Activated naive CD4-positive, alpha-beta T cell treated with anti-CD3 and anti-CD28 coated beads, Interleukin-2, amount 50 U/mL, for 72 hours (primary cell): ENCODE results near the gene ICOS. TPM values are rescaled to one million over a fixed set of nuclear protein-coding genes. Genes with fewer than 3 reads are reported as not detected.

Experiments used
- ATAC-seq, 2 donors: fragments of 150-1000 bp; cut with Tn5 transposase; 2 replicates each; pipeline ENCODE4 v1.10.0; 2021; ENCODE audit warnings: mild to moderate bottlenecking in 2 of 2, moderate library complexity in 2 of 2
- DNase-seq, 2 donors: peaks; one replicate each; pipeline ENCODE4 v3.0.0; 2021 to 2022; ENCODE audit warnings: low spot score in 2 of 2
- H3K27ac Mint-ChIP-seq, 2 donors: one replicate each; pipeline ENCODE4 v1.8.0; 2022; ENCODE audit warnings: mild to moderate bottlenecking in 2 of 2, mixed read lengths in 2 of 2
- H3K36me3 Mint-ChIP-seq, 2 donors: one replicate each; pipeline ENCODE4 v1.8.0; 2022; ENCODE audit warnings: mixed read lengths in 2 of 2
- H3K9me3 Mint-ChIP-seq, 2 donors: one replicate each; pipeline ENCODE4 v1.8.0; 2022; ENCODE audit warnings: mixed read lengths in 2 of 2
- total RNA-seq, 2 donors: library from RNA; stranded (reverse); gene quantifications; one replicate each; pipeline ENCODE4 v1.2.3, GENCODE V29; 2022

ICOS gene
- total RNA-seq, 2 donors from 2014 or later, result 54.4 to 117 TPM

- Mint-ChIP-seq H3K36me3 (peaks cover 0 to 9% of the 10 kb centered on the region in 2 donors), H3K27ac (peak overlapping the region; percentile 70 to 76), H3K9me3 (peaks cover 0 to 9% of the 10 kb centered on the region in 2 donors)
- DNase-seq (no peak), ATAC-seq (peak in 1 of 2 donors; percentile 32)
These were observed 51.4 kb downstream of the ICOS start for GRCh38 chr2:203987959-203988358.

DNA sequence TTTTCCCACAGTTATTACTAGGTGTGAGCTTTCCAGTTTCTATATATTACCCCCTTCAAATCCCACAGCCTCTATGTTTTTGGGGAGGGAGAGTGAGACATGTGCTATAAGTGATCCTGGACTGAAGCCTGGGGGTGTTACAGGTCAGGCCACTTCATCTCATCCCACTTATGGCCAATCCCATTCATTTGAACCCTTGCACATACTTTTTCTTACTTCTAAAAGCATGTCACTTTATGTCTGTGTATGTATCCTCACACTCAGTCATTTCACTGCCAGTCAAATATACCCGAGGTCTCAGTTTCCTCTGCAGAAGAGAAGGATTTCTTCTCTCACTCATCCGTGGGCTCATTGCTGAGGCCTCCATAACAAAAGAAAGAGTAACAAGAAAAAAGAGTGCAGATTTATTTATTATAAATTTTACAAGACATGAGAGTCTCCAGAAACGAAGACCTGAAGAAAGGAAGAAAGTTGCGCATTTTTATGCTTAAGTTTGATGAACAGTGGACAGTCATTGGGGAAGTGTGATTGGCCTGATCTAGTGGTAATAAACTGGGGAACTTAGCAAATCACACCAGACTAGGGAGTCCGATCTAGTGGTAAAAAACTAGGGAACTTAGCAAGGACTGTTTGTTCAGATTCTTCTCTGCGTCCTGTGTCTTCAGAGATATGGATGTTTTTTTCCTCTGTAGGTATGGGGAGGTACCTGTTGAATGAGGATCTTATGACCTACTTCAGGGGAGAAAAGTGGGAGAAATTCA is 52.1 kb downstream of the ICOS start:
- ATAC-seq, result peak; percentile 38 to 65
- H3K9me3 Mint-ChIP-seq, result peaks cover 0 to 6% of the 10 kb centered on the region in 2 donors
- H3K36me3 Mint-ChIP-seq, result peaks cover 0 to 6% of the 10 kb centered on the region in 2 donors
- H3K27ac Mint-ChIP-seq, result peak overlapping the region in 1 of 2 donors; percentile 91
- DNase-seq, result no peak

- ATAC-seq, result no peak
- DNase-seq, result no peak
- H3K9me3 Mint-ChIP-seq, result no peaks in the 10 kb centered on the region
- peak overlapping the region; percentile 40 to 48 for H3K27ac Mint-ChIP-seq
- no peaks in the 10 kb centered on the region for H3K36me3 Mint-ChIP-seq
These were observed 53.0 kb downstream of the ICOS start for GRCh38 chr2:203989521-203989920.

- Mint-ChIP-seq H3K9me3 (no peaks in the 10 kb centered on the region), H3K27ac (no peak overlapping the region), H3K36me3 (peaks cover 0 to 6% of the 10 kb centered on the region in 2 donors)
- ATAC-seq (peak; percentile 69 to 73), DNase-seq (no peak)
These were observed 55.9 kb downstream of the ICOS start for GRCh38 chr2:203992509-203992908.

DNA sequence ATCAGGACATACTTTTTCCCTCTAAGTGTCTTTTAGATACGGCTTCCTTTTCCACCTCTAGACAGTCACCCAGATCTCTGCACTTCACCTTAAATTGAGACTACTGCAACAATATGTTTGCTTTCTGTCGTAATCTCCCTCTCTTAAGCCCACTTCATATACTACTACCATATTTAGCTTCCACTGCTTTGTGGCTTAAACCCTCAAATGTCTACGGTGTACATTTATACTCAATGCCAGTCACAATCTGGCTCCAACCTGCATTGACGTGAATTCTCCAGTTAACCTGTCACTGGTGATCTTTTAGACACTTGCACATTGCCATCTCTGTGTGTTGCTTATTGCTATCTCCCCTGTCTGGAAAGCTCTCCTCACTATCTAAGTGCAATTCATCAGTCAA is 56.4 kb downstream of the ICOS start:
- H3K27ac Mint-ChIP-seq, result no peak overlapping the region
- DNase-seq, result no peak
- H3K36me3 Mint-ChIP-seq, result peaks cover 0 to 6% of the 10 kb centered on the region in 2 donors
- peak in 1 of 2 donors; percentile 3 for ATAC-seq
- no peaks in the 10 kb centered on the region for H3K9me3 Mint-ChIP-seq

- ATAC-seq (no peak), DNase-seq (no peak)
- Mint-ChIP-seq H3K36me3 (peaks cover 0 to 6% of the 10 kb centered on the region in 2 donors), H3K9me3 (no peaks in the 10 kb centered on the region), H3K27ac (no peak overlapping the region)
These were observed 57.0 kb downstream of the ICOS start for GRCh38 chr2:203993560-203993959.

GRCh38 chr2:203994735-203995134 is 58.2 kb downstream of the ICOS start:
- ATAC-seq (no peak), DNase-seq (no peak)
- Mint-ChIP-seq H3K27ac (no peak overlapping the region), H3K36me3 (peaks cover 0 to 6% of the 10 kb centered on the region in 2 donors), H3K9me3 (no peaks in the 10 kb centered on the region)

DNA sequence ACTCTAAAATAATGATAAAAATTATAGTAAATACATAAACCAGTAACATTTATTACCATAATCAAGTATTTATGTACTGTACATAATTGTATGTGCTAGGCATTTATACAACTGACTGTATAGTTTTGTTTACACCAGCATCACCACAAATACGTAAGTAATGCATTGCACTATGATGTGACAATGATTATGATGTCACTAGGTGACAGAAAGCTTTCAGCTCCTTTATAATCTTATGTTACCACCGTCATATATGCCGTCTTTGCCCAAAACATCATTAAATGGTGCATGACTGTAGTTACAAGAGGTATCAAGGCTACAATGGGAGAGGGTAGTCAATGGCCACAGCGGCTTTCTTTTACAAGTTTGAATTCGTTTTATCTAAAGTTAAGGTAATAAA is 60.1 kb downstream of the ICOS start:
- peaks cover 1 to 4% of the 10 kb centered on the region in 2 donors for H3K9me3 Mint-ChIP-seq
- H3K36me3 Mint-ChIP-seq, result peaks cover 5 to 13% of the 10 kb centered on the region in 2 donors
- ATAC-seq, result no peak
- no peak for DNase-seq
- peak overlapping the region; percentile 86 to 95 for H3K27ac Mint-ChIP-seq

DNA sequence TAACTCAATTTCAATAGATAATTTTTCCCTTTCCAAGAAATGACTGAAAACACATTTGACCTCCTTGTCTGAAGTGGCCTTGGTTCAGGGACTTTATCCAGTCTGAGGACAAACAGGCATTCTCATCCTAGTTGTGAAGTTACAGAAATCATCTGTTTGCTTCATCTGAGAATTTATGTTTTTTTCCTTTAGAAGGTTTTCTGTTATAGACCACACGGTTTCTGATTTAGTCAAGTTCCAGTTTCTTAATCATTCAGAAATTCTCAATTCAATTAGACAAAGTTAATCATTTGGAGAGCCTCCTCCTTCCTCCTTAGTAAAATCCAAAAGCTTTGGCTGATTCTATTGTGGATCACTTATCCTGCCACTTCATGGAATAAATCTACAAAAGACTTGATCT is 60.9 kb downstream of the ICOS start:
- DNase-seq, result no peak
- peak; percentile 51 to 59 for ATAC-seq
- peaks cover 12 to 21% of the 10 kb centered on the region in 2 donors for H3K36me3 Mint-ChIP-seq
- peak overlapping the region; percentile 86 to 95 for H3K27ac Mint-ChIP-seq
- peaks cover 9 to 12% of the 10 kb centered on the region in 2 donors for H3K9me3 Mint-ChIP-seq

DNA sequence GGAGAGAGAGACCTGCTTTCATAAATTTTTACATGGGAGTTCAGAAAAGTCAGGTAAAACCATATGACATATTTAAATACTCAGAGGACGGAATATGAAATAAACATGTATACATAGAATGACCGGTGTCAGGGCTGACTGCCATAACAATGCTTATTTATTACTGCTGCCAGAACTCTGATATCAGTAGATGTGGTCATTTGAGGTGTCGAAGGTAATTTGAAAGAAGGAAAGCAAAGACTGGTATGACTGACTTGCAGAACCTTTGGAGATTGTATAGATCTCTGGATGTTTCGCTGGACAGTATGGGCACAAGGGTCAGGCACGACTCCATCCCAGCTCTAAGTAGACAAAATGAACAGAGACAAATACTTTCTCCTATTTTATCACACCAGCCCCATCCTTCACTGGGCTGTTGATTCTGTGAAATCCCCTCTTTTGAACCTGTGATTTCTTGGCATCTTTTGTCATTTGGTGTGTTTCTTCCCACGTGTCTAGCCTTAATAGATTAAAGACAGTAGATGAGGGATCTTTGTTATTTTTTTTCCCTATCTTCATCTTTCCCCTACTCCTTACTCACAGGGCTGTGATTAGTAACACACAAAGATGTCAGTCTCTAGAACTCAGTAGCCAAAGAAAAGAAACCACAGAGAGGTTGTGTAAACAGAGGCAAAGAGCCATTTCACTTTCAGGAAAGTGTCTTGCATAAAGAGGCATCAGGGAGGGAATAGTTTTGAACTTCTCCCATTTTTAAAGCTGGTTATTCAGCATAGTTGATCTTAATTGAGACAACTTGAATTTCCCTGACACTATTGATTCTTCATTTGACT is 61.6 kb downstream of the ICOS start:
- DNase-seq (no peak), ATAC-seq (peak; percentile 82 to 84)
- Mint-ChIP-seq H3K27ac (peak overlapping the region; percentile 86 to 95), H3K9me3 (peaks cover 10 to 12% of the 10 kb centered on the region in 2 donors), H3K36me3 (peaks cover 14 to 23% of the 10 kb centered on the region in 2 donors)

GRCh38 chr2:203999835-204000234 is 63.3 kb downstream of the ICOS start:
- peaks cover 10 to 12% of the 10 kb centered on the region in 2 donors for H3K9me3 Mint-ChIP-seq
- no peak overlapping the region for H3K27ac Mint-ChIP-seq
- DNase-seq, result no peak
- no peak for ATAC-seq
- peaks cover 21 to 30% of the 10 kb centered on the region in 2 donors for H3K36me3 Mint-ChIP-seq

GRCh38 chr2:204000446-204000845 is 63.9 kb downstream of the ICOS start:
- DNase-seq (no peak), ATAC-seq (no peak)
- no peak overlapping the region for H3K27ac Mint-ChIP-seq
- peaks cover 10 to 12% of the 10 kb centered on the region in 2 donors for H3K9me3 Mint-ChIP-seq
- H3K36me3 Mint-ChIP-seq, result peaks cover 21 to 26% of the 10 kb centered on the region in 2 donors

GRCh38 chr2:204003276-204003990 is 66.9 kb downstream of the ICOS start:
- peaks cover 40 to 48% of the 10 kb centered on the region in 2 donors for H3K36me3 Mint-ChIP-seq
- DNase-seq, result no peak
- H3K9me3 Mint-ChIP-seq, result peaks cover 30% of the 10 kb centered on the region in 2 donors
- peak overlapping the region; percentile 82 to 96 for H3K27ac Mint-ChIP-seq
- ATAC-seq, result peak; percentile 37 to 54

GRCh38 chr2:204004912-204005311 is 68.3 kb downstream of the ICOS start:
- peak; percentile 67 to 80 for ATAC-seq
- Mint-ChIP-seq H3K9me3 (peaks cover 36% of the 10 kb centered on the region in 2 donors), H3K36me3 (peaks cover 43 to 55% of the 10 kb centered on the region in 2 donors), H3K27ac (peak overlapping the region; percentile 82 to 96)
- DNase-seq, result no peak

- peaks cover 34 to 36% of the 10 kb centered on the region in 2 donors for H3K9me3 Mint-ChIP-seq
- peaks cover 40 to 58% of the 10 kb centered on the region in 2 donors for H3K36me3 Mint-ChIP-seq
- peak in 1 of 2 donors; percentile 52 for ATAC-seq
- H3K27ac Mint-ChIP-seq, result peak overlapping the region; percentile 82 to 98
- DNase-seq, result no peak
These were observed 69.6 kb downstream of the ICOS start for GRCh38 chr2:204005940-204006721.

GRCh38 chr2:204008352-204008751 is 71.8 kb downstream of the ICOS start:
- ATAC-seq, result no peak
- H3K36me3 Mint-ChIP-seq, result peaks cover 30 to 44% of the 10 kb centered on the region in 2 donors
- peak overlapping the region; percentile 45 to 60 for H3K27ac Mint-ChIP-seq
- DNase-seq, result no peak
- H3K9me3 Mint-ChIP-seq, result peaks cover 25 to 30% of the 10 kb centered on the region in 2 donors
